Measurements from ENCODE around the gene SP5. TPM values are rescaled to one million over a fixed set of nuclear protein-coding genes. Genes with fewer than 3 reads are reported as not detected.

SP5 gene
- total and polyA plus RNA-seq, 2 of the 4 experiments (the other 2 are of a cell fraction): not detected

DNA sequence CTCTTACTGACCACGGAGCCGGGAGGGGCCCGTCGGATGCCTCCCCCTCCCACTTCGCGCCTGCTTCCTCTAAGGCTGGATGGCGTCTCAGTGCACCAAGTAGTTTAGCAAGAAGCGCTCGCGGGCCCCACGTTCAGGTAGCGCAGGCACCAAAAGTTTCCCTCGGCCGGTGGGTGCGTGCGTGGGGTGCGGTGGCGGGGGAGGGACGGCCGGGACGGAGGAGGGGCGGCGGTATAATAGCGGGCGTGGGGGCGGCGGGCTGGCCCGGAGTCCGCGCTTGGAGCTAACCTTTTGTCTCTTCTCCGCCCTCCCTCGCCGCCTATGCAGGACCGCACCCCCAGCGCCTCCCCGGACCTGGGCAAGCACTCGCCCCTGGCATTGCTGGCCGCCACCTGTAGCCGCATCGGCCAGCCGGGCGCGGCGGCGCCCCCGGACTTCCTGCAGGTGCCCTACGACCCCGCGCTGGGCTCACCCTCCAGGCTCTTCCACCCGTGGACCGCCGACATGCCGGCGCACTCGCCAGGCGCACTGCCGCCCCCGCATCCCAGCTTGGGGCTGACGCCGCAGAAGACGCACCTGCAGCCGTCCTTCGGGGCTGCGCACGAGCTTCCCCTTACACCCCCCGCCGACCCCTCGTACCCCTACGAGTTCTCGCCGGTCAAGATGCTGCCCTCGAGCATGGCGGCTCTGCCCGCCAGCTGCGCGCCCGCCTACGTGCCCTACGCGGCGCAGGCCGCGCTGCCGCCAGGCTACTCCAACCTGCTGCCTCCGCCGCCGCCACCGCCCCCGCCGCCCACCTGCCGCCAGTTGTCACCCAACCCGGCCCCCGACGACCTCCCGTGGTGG, 1.0 kb downstream of the SP5 start:
- ChIA-PET POLR2A (ENCODE audit: unreplicated experiment) (no interaction called here), CTCF (no interaction called here)
- Histone ChIP-seq H3K23ac (ENCODE audit: low read depth, low read length) (no peak overlapping the region), H4K5ac (ENCODE audit: low read depth, low read length) (no peak overlapping the region), H3K9ac (ENCODE audit: low read depth, low read length) (no peak overlapping the region), H2BK15ac (ENCODE audit: low read depth, low read length) (no peak overlapping the region), H2BK20ac (ENCODE audit: low read depth, low read length) (no peak overlapping the region), H3K4me1 (ENCODE audit: control insufficient read depth, insufficient read depth, low read length) (no peaks in the 10 kb centered on the region; the same call in 1 of the 2 replicates), H4K20me1 (ENCODE audit: insufficient read depth, low read length) (no peaks in the 10 kb centered on the region), H3K4me2 (ENCODE audit: low read depth, low read length) (no peak overlapping the region; the same call in 1 of the 2 replicates), H2BK5ac (ENCODE audit: low read depth, low read length, poor library complexity, severe bottlenecking) (no peak overlapping the region), H3K27me3 (ENCODE audit: control insufficient read depth, insufficient read depth, low read length) (peaks cover 71% of the 10 kb centered on the region), H3K4ac (ENCODE audit: low read depth, low read length) (no peak overlapping the region), H3K27ac (ENCODE audit: insufficient read depth, low read length) (no peak overlapping the region), H3K18ac (ENCODE audit: low read depth, low read length) (no peak overlapping the region), H3K36me3 (ENCODE audit: control insufficient read depth, insufficient read depth, low read length) (no peaks in the 10 kb centered on the region), H2AK9ac (replicated peaks; ENCODE audit: low read depth, low read length, poor library complexity) (no peak overlapping the region), H2AFZ (replicated peaks; ENCODE audit: low read length, poor library complexity) (peak overlapping the region; percentile 77), H3K9me1 (ENCODE audit: insufficient read depth, low read length) (no peaks in the 10 kb centered on the region), H3K9me3 (ENCODE audit: control insufficient read depth, insufficient read depth, low read length) (peaks cover 5% of the 10 kb centered on the region; the same call in 1 of the 2 replicates), H3K56ac (ENCODE audit: extremely low read depth, insufficient read depth, low read length) (no peak overlapping the region), H2AK5ac (ENCODE audit: low read depth, low read length) (no peak overlapping the region), H3K79me1 (ENCODE audit: low read depth in 1 of 2, low read length in 2 of 2) (no peaks in the 10 kb centered on the region), H3K14ac (replicated peaks; ENCODE audit: low read depth, low read length) (no peak overlapping the region), H2BK120ac (ENCODE audit: low read depth, low read length) (no peak overlapping the region), H4K91ac (ENCODE audit: insufficient read depth, low read depth, low read length) (no peak overlapping the region), H3K4me3 (ENCODE audit: insufficient read depth, low read depth, low read length) (no peak overlapping the region), H4K8ac (ENCODE audit: low read depth in 2 of 2, low read length in 2 of 2) (no peak overlapping the region)
- intact Hi-C loops (cut with micrococcal nuclease) (no loop called here), dilution Hi-C loops (cut with HindIII; ENCODE audit: low sequenced_read_pairs, unreplicated experiment) (no loop called here), in situ Hi-C loops (cut with MboI; ENCODE audit: low sequenced_read_pairs) (no loop called here)
- BruUV-seq (replicated peaks): no TSS peak
- ATAC-seq (ENCODE audit: low read depth): no peak
- no peak for DNase-seq
- 2% methylated on average over 25 of the region's 95 CpGs; no CpG with 5 or more reads in 1 of the 2 experiments for WGBS, 2 experiments (ENCODE audit: extremely low coverage in 2 of 2, insufficient read length in 1 of 2)
- TF ChIP-seq ELK1 (IDR thresholded peaks at IDR 0.05; ENCODE audit: borderline replicate concordance, low read depth, low read length): no peak
- TF ChIP-seq POLR2A (IDR thresholded peaks at IDR 0.05; ENCODE audit: low read depth, low read length): no peak
- TF ChIP-seq RCOR1 (IDR thresholded peaks at IDR 0.05; ENCODE audit: insufficient replicate concordance, low read length): no peak
- no peak for TF ChIP-seq FOS (IDR thresholded peaks at IDR 0.05; ENCODE audit: low read depth, low read length)
- no peak for TF ChIP-seq SMC3 (IDR thresholded peaks at IDR 0.05; ENCODE audit: low read depth, low read length)
- no peak for TF ChIP-seq BHLHE40 (IDR thresholded peaks at IDR 0.05; ENCODE audit: low read depth, low read length)
- TF ChIP-seq CHD1 (IDR thresholded peaks at IDR 0.05; ENCODE audit: low read depth, low read length): no peak
- no peak for TF ChIP-seq MAZ (IDR thresholded peaks at IDR 0.05; ENCODE audit: borderline replicate concordance, low read depth, low read length)
- TF ChIP-seq RAD21 (IDR thresholded peaks at IDR 0.05; ENCODE audit: low read length): no peak
- TF ChIP-seq NFE2L2 (IDR thresholded peaks at IDR 0.05; ENCODE audit: low read depth, low read length): no peak
- TF ChIP-seq CEBPB (IDR thresholded peaks at IDR 0.05; ENCODE audit: low read depth, low read length): no peak
- no peak for TF ChIP-seq RFX5 (IDR thresholded peaks at IDR 0.05; ENCODE audit: low read depth, low read length)
- TF ChIP-seq, protein P1, sequence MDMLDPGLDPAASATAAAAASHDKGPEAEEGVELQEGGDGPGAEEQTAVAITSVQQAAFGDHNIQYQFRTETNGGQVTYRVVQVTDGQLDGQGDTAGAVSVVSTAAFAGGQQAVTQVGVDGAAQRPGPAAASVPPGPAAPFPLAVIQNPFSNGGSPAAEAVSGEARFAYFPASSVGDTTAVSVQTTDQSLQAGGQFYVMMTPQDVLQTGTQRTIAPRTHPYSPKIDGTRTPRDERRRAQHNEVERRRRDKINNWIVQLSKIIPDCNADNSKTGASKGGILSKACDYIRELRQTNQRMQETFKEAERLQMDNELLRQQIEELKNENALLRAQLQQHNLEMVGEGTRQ (IDR thresholded peaks at IDR 0.05; ENCODE audit: low read depth, low read length): no peak
- TF ChIP-seq MXI1 (IDR thresholded peaks at IDR 0.05; ENCODE audit: borderline replicate concordance, low read depth, low read length): no peak
- no peak for TF ChIP-seq CTCF (conservative IDR thresholded peaks at IDR 0.05; ENCODE audit: low read depth, low read length)
